Neural progenitor cell (in vitro differentiated cells): ENCODE results near the gene ZMAT5. TPM values are rescaled to one million over a fixed set of nuclear protein-coding genes. Genes with fewer than 3 reads are reported as not detected.

Experiments
- DNase-seq: peaks from one replicate; pipeline ENCODE4 v3.0.0-alpha.2; 2016; ENCODE audit warnings: low spot score
- H2AFZ ChIP-seq: fragments of 200-600 bp; sonication (generic); replicated peaks from 2 replicates; pipeline ENCODE4 v1.6.1; 2016; ENCODE audit warnings: antibody characterized with exemption
- H3F3A ChIP-seq: fragments of 200-600 bp; sonication (generic); 2 replicates; pipeline ENCODE4 v1.6.1; 2016; ENCODE audit warnings: antibody characterized with exemption, low read depth
- H3K27ac ChIP-seq: fragments of 200-600 bp; sonication (generic); 2 replicates; pipeline ENCODE4 v1.5.1; 2016; ENCODE audit warnings: mild to moderate bottlenecking
- H3K27me3 ChIP-seq: fragments of 200-600 bp; sonication (generic); 2 replicates; pipeline ENCODE4 v1.6.1; 2016; ENCODE audit warnings: mild to moderate bottlenecking, moderate library complexity
- H3K36me3 ChIP-seq: fragments of 200-600 bp; sonication (generic); 2 replicates; pipeline ENCODE4 v1.5.1; 2016
- H3K4me1 ChIP-seq: fragments of 200-600 bp; sonication (generic); 2 replicates; pipeline ENCODE4 v1.6.1; 2016; ENCODE audit warnings: mixed run types
- H3K4me2 ChIP-seq: fragments of 200-600 bp; sonication (generic); 2 replicates; pipeline ENCODE4 v1.6.1; 2016
- H3K4me3 ChIP-seq: fragments of 200-600 bp; sonication (generic); 2 replicates; pipeline ENCODE4 v1.5.1; 2016
- H3K79me2 ChIP-seq: fragments of 200-600 bp; sonication (generic); 2 replicates; pipeline ENCODE4 v1.6.1; 2016; ENCODE audit warnings: low read depth
- H3K9ac ChIP-seq: fragments of 200-600 bp; sonication (generic); 2 replicates; pipeline ENCODE4 v1.6.1; 2016
- H3K9me3 ChIP-seq: fragments of 200-600 bp; sonication (generic); 2 replicates; pipeline ENCODE4 v1.5.1; 2016; ENCODE audit warnings: low read depth
- H4K20me1 ChIP-seq: fragments of 200-600 bp; sonication (generic); 2 replicates; pipeline ENCODE4 v1.6.1; 2016; ENCODE audit warnings: low read depth
- H3K27ac Mint-ChIP-seq: 3 replicates; pipeline ENCODE4 v1.8.0; 2021; ENCODE audit warnings: mixed read lengths
- H3K27me3 Mint-ChIP-seq: 2 replicates; pipeline ENCODE4 v1.8.0; 2022; ENCODE audit warnings: low read depth, mild to moderate bottlenecking, inconsistent platforms, moderate library complexity, mixed read lengths; ENCODE audit not compliant: insufficient read depth
- H3K36me3 Mint-ChIP-seq: 3 replicates; pipeline ENCODE4 v1.8.0; 2021; ENCODE audit warnings: mixed read lengths
- H3K4me1 Mint-ChIP-seq: 3 replicates; pipeline ENCODE4 v1.8.0; 2021; ENCODE audit warnings: mixed read lengths
- H3K4me3 Mint-ChIP-seq: 3 replicates; pipeline ENCODE4 v1.8.0; 2021; ENCODE audit warnings: mild to moderate bottlenecking, moderate library complexity, mixed read lengths
- H3K9me3 Mint-ChIP-seq: 3 replicates; pipeline ENCODE4 v1.8.0; 2020; ENCODE audit warnings: mixed read lengths
- EZH2 ChIP-seq: fragments of 200-600 bp; sonication (generic); IDR thresholded peaks from 2 replicates; pipeline ENCODE4 v1.6.1; 2017; ENCODE audit warnings: antibody characterized with exemption, mild to moderate bottlenecking, moderate library complexity
- EZH2phosphoT487 ChIP-seq: fragments of 200-600 bp; sonication (generic); IDR thresholded peaks from 2 replicates; pipeline ENCODE4 v1.6.1; 2017; ENCODE audit warnings: antibody characterized with exemption
- total RNA-seq: library from RNA; depleted of rRNA; stranded (reverse); fragments of >200 nt; gene quantifications from 2 replicates; pipeline ENCODE4 v1.2.3, GENCODE V29; 2015; ENCODE audit warnings: low replicate concordance
- TF ChIP-seq, protein P1 (sequence below): fragments of 200-600 bp; sonication (generic); IDR thresholded peaks from 2 replicates; pipeline ENCODE4 v1.5.1; 2017; ENCODE audit warnings: antibody characterized with exemption, mild to moderate bottlenecking

The ZMAT5 gene
- total RNA-seq, 1 donor from 2014 or later, result 20.8 TPM

DNA sequence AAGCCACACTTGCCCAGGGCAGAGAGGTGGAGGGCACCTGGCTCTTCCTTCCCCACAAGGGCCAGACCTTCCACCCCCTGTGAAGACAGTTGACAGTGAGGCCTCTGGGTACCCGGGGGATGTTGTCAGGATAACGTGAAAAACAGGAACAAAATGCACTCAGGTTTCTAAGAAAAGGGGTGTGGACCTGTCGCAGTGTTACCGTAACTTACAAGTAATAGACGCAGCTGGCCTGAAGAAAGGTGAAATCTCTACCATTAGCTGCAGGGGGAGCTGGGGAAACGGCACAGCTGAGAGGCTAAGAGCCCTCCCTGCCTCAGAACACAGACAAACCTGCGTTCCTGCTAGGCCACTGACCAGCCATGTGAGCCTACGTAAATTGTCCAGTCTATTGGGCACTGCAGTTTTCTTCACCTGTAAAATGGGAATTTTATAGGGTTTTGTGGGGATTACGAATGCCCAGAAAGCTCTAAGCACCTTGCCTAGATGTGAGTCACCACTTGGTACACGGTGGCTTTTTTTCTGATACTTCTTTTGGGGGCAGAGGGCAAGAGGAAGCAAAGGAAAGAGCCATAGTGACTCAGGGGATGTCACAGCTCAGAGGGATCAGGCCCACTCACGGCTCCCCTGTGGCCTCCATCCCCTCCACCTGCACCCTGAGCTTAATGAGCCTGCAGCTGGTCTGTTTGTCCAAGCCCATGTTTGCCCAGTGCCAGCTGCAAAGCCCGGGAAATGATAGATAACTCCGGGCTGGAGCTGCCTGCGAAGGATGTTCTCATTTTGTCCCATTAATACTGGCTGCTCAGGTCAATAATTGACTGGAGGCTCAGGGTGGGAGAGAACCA is 65.4 kb downstream of the ZMAT5 start:
- Histone ChIP-seq H3K36me3 (no peaks in the 10 kb centered on the region), H3F3A (peaks cover 39% of the 10 kb centered on the region), H4K20me1 (peaks cover 33% of the 10 kb centered on the region), H3K4me2 (peak overlapping the region; percentile 74), H2AFZ (no peak overlapping the region), H3K27ac (no peak overlapping the region), H3K9me3 (no peaks in the 10 kb centered on the region), H3K9ac (no peak overlapping the region), H3K27me3 (peaks cover 25% of the 10 kb centered on the region), H3K4me1 (peaks cover 57% of the 10 kb centered on the region), H3K4me3 (no peak overlapping the region), H3K79me2 (no peaks in the 10 kb centered on the region)
- H3K9me3 Mint-ChIP-seq, result no peaks in the 10 kb centered on the region
- DNase-seq, result peak; percentile 77
- peaks cover 53% of the 10 kb centered on the region for H3K4me1 Mint-ChIP-seq
- H3K27me3 Mint-ChIP-seq, result peaks cover 13% of the 10 kb centered on the region
- peak overlapping the region; percentile 3 for H3K27ac Mint-ChIP-seq
- TF ChIP-seq, protein P1, sequence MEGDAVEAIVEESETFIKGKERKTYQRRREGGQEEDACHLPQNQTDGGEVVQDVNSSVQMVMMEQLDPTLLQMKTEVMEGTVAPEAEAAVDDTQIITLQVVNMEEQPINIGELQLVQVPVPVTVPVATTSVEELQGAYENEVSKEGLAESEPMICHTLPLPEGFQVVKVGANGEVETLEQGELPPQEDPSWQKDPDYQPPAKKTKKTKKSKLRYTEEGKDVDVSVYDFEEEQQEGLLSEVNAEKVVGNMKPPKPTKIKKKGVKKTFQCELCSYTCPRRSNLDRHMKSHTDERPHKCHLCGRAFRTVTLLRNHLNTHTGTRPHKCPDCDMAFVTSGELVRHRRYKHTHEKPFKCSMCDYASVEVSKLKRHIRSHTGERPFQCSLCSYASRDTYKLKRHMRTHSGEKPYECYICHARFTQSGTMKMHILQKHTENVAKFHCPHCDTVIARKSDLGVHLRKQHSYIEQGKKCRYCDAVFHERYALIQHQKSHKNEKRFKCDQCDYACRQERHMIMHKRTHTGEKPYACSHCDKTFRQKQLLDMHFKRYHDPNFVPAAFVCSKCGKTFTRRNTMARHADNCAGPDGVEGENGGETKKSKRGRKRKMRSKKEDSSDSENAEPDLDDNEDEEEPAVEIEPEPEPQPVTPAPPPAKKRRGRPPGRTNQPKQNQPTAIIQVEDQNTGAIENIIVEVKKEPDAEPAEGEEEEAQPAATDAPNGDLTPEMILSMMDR, result peak; percentile 46
- TF ChIP-seq EZH2 (peak; percentile 23), EZH2phosphoT487 (no peak)
- H3K36me3 Mint-ChIP-seq, result no peaks in the 10 kb centered on the region
- H3K4me3 Mint-ChIP-seq, result no peak overlapping the region

DNA sequence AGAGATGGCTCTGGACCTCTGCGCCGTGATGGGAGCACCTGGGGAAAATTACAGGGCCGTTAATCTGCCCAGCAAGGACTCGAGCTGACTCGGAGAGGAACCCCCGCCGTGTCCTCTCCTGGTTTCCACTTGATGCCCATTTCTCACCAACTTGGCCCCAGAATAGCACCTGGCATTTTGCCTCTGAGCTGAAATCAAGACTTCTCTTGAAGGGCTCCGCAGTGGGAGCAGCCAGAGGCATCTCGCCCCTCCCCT is 66.0 kb downstream of the ZMAT5 start:
- Histone ChIP-seq H3F3A (peaks cover 39% of the 10 kb centered on the region), H2AFZ (no peak overlapping the region), H3K4me2 (peak overlapping the region; percentile 74), H3K9ac (no peak overlapping the region), H3K36me3 (no peaks in the 10 kb centered on the region), H3K79me2 (no peaks in the 10 kb centered on the region), H3K4me1 (peaks cover 52% of the 10 kb centered on the region), H3K27me3 (peaks cover 25% of the 10 kb centered on the region), H3K4me3 (no peak overlapping the region), H3K27ac (no peak overlapping the region), H3K9me3 (no peaks in the 10 kb centered on the region), H4K20me1 (peaks cover 33% of the 10 kb centered on the region)
- Mint-ChIP-seq H3K4me1 (peaks cover 47% of the 10 kb centered on the region), H3K4me3 (no peak overlapping the region), H3K36me3 (no peaks in the 10 kb centered on the region), H3K27me3 (peaks cover 8% of the 10 kb centered on the region), H3K9me3 (no peaks in the 10 kb centered on the region), H3K27ac (no peak overlapping the region)
- TF ChIP-seq EZH2phosphoT487 (no peak), EZH2 (no peak)
- TF ChIP-seq, protein P1, result no peak
- no peak for DNase-seq

- Mint-ChIP-seq H3K4me1 (peaks cover 45% of the 10 kb centered on the region), H3K27ac (peak overlapping the region; percentile 10), H3K36me3 (peaks cover 2% of the 10 kb centered on the region), H3K27me3 (peaks cover 6% of the 10 kb centered on the region), H3K9me3 (no peaks in the 10 kb centered on the region), H3K4me3 (no peak overlapping the region)
- Histone ChIP-seq H3K36me3 (no peaks in the 10 kb centered on the region), H3K9me3 (no peaks in the 10 kb centered on the region), H3K4me1 (peaks cover 52% of the 10 kb centered on the region), H3K4me2 (no peak overlapping the region), H3F3A (peaks cover 39% of the 10 kb centered on the region), H3K4me3 (no peak overlapping the region), H3K27me3 (peaks cover 25% of the 10 kb centered on the region), H3K79me2 (no peaks in the 10 kb centered on the region), H2AFZ (no peak overlapping the region), H3K27ac (no peak overlapping the region), H3K9ac (no peak overlapping the region), H4K20me1 (peaks cover 33% of the 10 kb centered on the region)
- TF ChIP-seq EZH2 (no peak), EZH2phosphoT487 (no peak)
- TF ChIP-seq, protein P1, result no peak
- DNase-seq, result no peak
Observed at GRCh38 chr22:29700206-29700899, 66.5 kb downstream of the ZMAT5 start.
